OCI-M2 (cell line): ENCODE results near the gene MYF6.

ENCODE experiments used
- DNase-seq: peaks from one replicate; lab custom pipeline; 2025; ENCODE audit not compliant: unreplicated experiment; lab: John Stamatoyannopoulos, UW

MYF6 gene

DNA sequence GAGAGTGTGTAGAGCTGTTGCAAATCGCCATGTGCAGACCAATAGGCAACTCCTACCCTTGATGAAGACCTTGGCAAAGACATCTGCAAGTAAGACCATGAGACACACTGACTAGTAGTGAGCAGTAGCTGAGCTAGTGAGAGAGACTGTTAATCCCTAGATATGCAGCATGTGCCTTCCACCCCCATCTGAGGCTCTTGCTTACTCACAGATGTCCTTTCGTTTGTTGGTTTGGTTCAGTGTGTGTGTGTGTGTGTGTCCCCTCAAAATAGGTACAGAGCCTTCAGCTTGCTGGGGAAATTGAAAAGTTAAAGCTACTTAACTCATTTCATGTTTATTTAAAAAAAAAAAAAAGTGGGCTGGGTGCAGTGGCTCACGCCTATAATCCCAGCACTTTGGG is 46.8 kb downstream of the MYF6 start:
- DNase-seq: no peak

GRCh38 chr12:80756875-80757274 is 49.4 kb downstream of the MYF6 start:
- no peak for DNase-seq
